ENCODE measurements around the gene DMBT1.

DNA sequence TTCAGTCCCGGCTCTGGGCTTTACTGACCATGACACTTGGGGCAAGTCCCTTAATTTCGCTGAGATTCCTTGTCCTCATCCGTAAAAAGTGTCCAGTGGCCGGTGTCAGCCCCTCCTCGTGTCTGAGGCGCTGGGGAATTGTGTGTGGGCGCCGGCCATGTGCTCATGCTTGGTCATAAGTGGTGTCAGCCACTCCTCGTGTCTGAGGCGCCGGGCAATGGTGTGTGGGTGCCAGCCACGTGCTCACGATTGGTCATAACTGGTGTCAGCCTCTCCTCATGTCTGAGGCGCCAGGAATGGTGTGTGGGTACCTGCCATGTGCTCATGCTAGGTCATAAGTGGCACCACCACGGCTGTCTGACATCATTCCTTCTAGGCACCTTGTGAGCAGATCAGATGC, 40.7 kb upstream of the DMBT1 start:
- TF ChIP-seq, protein P1, sequence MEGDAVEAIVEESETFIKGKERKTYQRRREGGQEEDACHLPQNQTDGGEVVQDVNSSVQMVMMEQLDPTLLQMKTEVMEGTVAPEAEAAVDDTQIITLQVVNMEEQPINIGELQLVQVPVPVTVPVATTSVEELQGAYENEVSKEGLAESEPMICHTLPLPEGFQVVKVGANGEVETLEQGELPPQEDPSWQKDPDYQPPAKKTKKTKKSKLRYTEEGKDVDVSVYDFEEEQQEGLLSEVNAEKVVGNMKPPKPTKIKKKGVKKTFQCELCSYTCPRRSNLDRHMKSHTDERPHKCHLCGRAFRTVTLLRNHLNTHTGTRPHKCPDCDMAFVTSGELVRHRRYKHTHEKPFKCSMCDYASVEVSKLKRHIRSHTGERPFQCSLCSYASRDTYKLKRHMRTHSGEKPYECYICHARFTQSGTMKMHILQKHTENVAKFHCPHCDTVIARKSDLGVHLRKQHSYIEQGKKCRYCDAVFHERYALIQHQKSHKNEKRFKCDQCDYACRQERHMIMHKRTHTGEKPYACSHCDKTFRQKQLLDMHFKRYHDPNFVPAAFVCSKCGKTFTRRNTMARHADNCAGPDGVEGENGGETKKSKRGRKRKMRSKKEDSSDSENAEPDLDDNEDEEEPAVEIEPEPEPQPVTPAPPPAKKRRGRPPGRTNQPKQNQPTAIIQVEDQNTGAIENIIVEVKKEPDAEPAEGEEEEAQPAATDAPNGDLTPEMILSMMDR (IDR thresholded peaks at IDR 0.05): no peak
- TF ChIP-seq EZH2phosphoT487 (IDR thresholded peaks at IDR 0.05) (no peak), EZH2 (IDR thresholded peaks at IDR 0.05) (no peak)
